Skeletal muscle satellite cell (primary cell): ENCODE data around the gene GTF3C4. TPM values are rescaled to one million over a fixed set of nuclear protein-coding genes. Genes with fewer than 3 reads are reported as not detected.

ENCODE experiments used
- H3K27me3 ChIP-seq: 2 replicates; pipeline ENCODE4 v1.7.0; 2013; ENCODE audit warnings: low read length; ENCODE audit not compliant: control insufficient read depth, insufficient read depth
- H3K36me3 ChIP-seq: 2 replicates; pipeline ENCODE4 v1.7.0; 2013; ENCODE audit warnings: mild to moderate bottlenecking, control low read depth, low read length; ENCODE audit not compliant: insufficient read depth
- H3K4me1 ChIP-seq: 2 replicates; pipeline ENCODE4 v1.7.0; 2013; ENCODE audit warnings: low read length; ENCODE audit not compliant: control insufficient read depth, insufficient read depth
- H3K4me2 ChIP-seq: 2 replicates; pipeline ENCODE4 v1.7.0; 2013; ENCODE audit warnings: mild to moderate bottlenecking, low read length
- H3K4me3 ChIP-seq: 2 replicates; pipeline ENCODE4 v1.7.0; 2013; ENCODE audit warnings: low read length
- H3K9ac ChIP-seq: 2 replicates; pipeline ENCODE4 v1.7.0; 2013; ENCODE audit warnings: mild to moderate bottlenecking, low read depth, low read length, moderate library complexity
- H3K9me3 ChIP-seq: replicated peaks from 2 replicates; pipeline ENCODE4 v1.7.0; 2013; ENCODE audit warnings: mild to moderate bottlenecking, control low read depth, low read length
- total RNA-seq: library from RNA; depleted of rRNA; stranded (reverse); fragments of >200 nt; gene quantifications from 2 replicates; pipeline ENCODE4 v1.2.3, GENCODE V29; 2012; rRNA removed

Gene GTF3C4, protein sequence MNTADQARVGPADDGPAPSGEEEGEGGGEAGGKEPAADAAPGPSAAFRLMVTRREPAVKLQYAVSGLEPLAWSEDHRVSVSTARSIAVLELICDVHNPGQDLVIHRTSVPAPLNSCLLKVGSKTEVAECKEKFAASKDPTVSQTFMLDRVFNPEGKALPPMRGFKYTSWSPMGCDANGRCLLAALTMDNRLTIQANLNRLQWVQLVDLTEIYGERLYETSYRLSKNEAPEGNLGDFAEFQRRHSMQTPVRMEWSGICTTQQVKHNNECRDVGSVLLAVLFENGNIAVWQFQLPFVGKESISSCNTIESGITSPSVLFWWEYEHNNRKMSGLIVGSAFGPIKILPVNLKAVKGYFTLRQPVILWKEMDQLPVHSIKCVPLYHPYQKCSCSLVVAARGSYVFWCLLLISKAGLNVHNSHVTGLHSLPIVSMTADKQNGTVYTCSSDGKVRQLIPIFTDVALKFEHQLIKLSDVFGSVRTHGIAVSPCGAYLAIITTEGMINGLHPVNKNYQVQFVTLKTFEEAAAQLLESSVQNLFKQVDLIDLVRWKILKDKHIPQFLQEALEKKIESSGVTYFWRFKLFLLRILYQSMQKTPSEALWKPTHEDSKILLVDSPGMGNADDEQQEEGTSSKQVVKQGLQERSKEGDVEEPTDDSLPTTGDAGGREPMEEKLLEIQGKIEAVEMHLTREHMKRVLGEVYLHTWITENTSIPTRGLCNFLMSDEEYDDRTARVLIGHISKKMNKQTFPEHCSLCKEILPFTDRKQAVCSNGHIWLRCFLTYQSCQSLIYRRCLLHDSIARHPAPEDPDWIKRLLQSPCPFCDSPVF
- 17.2 and 19.2 TPM in 2 replicates for total RNA-seq

DNA sequence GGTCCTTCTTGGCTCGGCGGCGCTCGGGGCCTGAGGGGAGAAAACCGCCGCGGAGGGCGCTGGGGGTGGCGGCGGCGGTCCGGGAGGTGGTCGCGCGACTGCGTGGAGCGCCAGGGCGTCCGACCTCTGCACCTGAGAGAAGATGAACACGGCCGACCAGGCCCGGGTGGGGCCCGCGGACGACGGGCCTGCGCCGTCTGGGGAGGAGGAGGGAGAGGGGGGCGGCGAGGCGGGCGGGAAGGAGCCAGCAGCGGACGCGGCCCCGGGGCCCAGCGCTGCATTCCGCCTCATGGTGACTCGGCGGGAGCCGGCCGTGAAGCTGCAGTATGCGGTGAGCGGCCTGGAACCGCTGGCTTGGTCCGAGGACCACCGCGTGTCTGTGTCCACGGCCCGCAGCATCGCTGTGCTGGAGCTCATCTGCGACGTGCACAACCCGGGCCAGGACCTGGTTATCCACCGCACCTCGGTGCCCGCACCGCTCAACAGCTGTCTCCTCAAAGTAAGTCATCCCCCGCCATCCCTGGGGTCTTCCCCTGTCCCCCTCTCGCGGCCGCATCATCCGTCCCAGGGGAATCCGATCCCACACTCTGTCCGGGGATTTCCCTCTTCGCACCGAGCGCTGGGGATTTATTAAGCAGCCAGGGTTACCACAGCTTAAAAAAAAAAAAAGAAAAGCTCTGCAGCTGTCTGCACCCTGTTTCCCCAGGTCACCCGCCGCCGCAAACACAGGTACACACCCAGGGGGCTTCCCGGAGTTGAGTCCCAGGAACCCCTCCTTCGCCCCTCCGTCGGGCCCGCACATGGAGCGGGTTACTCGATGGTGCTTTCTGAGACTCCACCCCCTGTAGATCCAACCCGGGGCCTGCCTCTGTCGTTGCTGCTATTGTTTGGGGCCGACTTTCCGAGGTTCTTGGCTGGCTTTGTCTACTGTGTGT is at the start of gene GTF3C4:
GTF3C4 (plus strand) TSS at position 8 of the 935 bp plus-strand sequence; CDS start at position 143, 135 bp downstream.
- Histone ChIP-seq H3K27me3 (no peaks in the 10 kb centered on the region), H3K9me3 (no peaks in the 10 kb centered on the region), H3K9ac (peak within 1 kb of the TSS; percentile 100), H3K4me2 (peak within 1 kb of the TSS; percentile 99), H3K4me3 (peak within 1 kb of the TSS; percentile 99), H3K4me1 (peaks cover 18% of the 10 kb centered on the region), H3K36me3 (peaks cover under 1% of the 10 kb centered on the region)

DNA sequence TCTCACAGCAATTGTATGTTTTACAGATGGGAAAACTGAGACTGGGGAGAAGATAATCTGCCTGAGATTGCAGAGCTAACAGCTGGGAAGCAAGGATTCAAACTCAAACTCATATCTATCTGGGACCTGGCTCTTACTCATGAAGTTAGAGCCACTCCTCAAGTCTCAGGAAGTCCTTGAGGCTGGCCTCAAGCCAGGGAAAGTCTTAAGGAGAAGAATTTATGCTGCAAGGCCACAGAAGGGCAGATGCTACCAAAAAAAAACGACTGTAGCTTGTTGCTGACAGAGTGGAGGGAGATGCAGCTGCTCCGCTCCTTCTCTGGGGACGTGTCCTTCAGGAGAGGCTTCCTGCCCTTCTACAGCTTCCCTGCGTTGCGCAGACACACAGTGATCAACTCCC is 48.1 kb upstream of the GTF3C4 start:
- Histone ChIP-seq H3K4me1 (no peaks in the 10 kb centered on the region), H3K4me3 (no peak overlapping the region), H3K36me3 (peaks cover 38% of the 10 kb centered on the region), H3K9me3 (no peaks in the 10 kb centered on the region), H3K4me2 (no peak overlapping the region), H3K9ac (no peak overlapping the region), H3K27me3 (no peaks in the 10 kb centered on the region)

DNA sequence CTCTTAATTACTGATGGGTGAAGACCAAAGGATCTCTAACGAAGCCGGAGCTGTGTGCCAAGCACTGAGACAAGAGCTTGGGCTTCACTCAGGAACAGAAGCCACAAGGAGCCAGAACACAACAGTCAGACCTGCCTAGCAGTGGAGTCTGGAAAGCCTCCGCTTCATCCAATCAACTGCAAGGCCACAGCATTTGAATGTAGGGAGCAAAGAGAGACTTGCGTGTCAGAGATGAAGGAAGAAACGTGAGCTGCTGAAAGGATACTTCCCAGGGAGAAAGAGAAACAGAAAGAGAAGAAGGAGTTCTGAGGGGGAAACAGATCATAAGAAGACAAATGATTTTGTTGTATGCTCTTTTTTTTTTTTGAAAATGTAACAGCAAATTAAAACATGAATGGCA is 44.0 kb upstream of the GTF3C4 start:
- H3K4me3 ChIP-seq, result no peak overlapping the region
- H3K27me3 ChIP-seq, result no peaks in the 10 kb centered on the region
- H3K4me2 ChIP-seq, result no peak overlapping the region
- no peak overlapping the region for H3K9ac ChIP-seq
- H3K4me1 ChIP-seq, result peaks cover 7% of the 10 kb centered on the region
- H3K36me3 ChIP-seq, result peaks cover 44% of the 10 kb centered on the region
- H3K9me3 ChIP-seq, result no peaks in the 10 kb centered on the region

DNA sequence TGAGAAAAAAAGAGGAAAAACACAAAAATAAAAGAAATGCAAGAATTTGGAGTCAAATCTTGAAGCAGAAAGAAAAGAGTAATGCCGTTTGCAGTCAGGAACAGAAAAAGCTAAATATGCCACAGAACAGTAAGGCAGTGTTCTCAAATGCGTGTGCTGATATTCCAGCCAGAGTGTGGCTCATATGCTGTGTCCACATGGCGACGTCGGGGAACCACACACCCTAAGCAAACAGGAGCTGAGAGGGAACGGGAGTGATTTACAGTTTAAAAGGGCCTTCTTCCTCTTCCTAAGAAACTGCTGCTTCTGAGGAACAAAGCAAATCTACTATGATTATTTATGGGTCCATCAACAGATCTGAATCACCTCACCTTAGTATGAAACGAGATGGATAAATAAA is 43.2 kb upstream of the GTF3C4 start:
- Histone ChIP-seq H3K27me3 (no peaks in the 10 kb centered on the region), H3K36me3 (peaks cover 40% of the 10 kb centered on the region), H3K9me3 (no peaks in the 10 kb centered on the region), H3K4me1 (peaks cover 14% of the 10 kb centered on the region), H3K4me2 (no peak overlapping the region), H3K9ac (no peak overlapping the region), H3K4me3 (no peak overlapping the region)

DNA sequence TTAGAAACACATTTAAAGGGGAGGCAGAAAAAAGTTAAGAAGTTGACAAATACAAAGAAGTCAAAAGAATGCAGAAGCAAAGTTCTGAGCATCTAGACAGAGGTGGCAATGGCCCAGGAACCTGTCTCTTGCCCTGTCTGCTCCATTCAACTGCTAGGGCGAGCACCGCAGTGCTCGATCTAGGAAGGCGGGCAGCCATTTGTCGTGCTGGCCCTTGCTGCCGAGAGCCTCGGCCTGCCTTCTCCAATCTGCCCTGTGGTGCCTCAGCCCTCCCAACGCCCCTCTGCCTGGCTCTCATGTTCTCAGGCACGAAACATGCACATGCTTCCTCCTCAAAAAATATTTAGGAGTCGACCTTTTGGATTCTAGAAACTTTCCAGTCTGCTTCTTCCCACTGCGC is 42.7 kb upstream of the GTF3C4 start:
- Histone ChIP-seq H3K9ac (no peak overlapping the region), H3K4me1 (peaks cover 14% of the 10 kb centered on the region), H3K27me3 (no peaks in the 10 kb centered on the region), H3K9me3 (no peaks in the 10 kb centered on the region), H3K4me3 (no peak overlapping the region), H3K4me2 (no peak overlapping the region), H3K36me3 (peaks cover 40% of the 10 kb centered on the region)

DNA sequence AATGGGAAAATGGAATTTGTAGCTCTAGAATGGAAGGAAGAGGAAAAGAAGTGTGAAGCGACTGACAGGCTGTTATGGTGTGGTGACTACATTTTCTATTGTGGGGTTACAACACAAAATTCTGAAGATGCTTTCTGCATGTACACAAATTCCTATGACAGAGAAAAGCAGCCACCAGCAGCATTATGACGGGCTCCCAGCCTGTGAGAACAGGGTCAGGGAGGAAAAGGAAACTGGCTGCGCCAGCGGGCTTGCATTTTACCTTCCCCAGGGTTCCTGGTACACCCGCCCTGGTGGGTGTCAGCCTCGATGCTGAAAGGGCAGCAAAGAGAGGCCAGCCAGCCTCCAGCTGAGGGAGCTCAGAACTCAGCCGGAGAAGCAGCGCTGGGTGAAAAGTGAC is 41.5 kb upstream of the GTF3C4 start:
- Histone ChIP-seq H3K9ac (no peak overlapping the region), H3K4me3 (no peak overlapping the region), H3K9me3 (no peaks in the 10 kb centered on the region), H3K4me2 (no peak overlapping the region), H3K36me3 (peaks cover 38% of the 10 kb centered on the region), H3K27me3 (no peaks in the 10 kb centered on the region), H3K4me1 (peaks cover 14% of the 10 kb centered on the region)

DNA sequence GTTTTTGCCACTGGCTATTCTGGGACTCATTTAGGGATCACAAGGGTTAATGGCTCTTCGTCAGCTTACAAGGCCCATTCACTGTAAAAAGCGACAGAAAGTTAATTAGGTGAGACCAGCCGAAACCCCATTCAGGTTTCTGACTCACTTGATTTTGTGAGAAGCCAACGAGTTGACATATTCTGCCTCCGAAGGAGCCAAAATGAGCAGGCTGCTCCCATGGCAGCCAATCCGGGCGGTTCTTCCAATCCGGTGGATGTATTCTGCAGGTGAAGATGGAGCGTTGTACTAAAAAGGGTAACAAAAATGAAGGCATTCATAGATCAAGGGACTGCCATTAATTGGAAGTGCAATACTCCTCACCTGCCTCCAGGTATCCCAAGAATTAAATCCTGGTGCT is 40.1 kb upstream of the GTF3C4 start:
- Histone ChIP-seq H3K27me3 (no peaks in the 10 kb centered on the region), H3K9ac (no peak overlapping the region), H3K4me3 (no peak overlapping the region), H3K4me2 (no peak overlapping the region), H3K9me3 (no peaks in the 10 kb centered on the region), H3K36me3 (peaks cover 36% of the 10 kb centered on the region), H3K4me1 (peaks cover 14% of the 10 kb centered on the region)

DNA sequence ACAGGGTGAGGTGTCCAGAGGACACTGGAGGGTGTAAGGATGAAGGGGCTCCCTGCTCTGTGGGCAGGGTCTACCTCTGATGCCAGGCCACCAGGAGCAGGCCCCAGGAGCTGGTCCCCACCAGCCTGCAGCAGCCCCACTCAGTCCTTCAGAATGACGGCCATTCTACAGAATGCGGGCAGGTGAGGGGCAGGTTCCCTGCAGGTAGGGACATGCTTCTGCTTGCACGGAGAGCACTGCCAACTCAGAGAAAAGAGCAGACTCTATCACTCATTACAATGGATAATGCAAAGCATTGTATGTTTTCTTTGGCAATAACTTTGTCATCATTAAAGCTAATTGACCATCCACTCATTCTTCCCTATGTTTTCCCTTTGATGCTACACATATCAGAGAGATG is 39.5 kb upstream of the GTF3C4 start:
- Histone ChIP-seq H3K9ac (no peak overlapping the region), H3K36me3 (peaks cover 31% of the 10 kb centered on the region), H3K27me3 (no peaks in the 10 kb centered on the region), H3K4me2 (no peak overlapping the region), H3K4me3 (no peak overlapping the region), H3K9me3 (no peaks in the 10 kb centered on the region), H3K4me1 (peaks cover 14% of the 10 kb centered on the region)

DNA sequence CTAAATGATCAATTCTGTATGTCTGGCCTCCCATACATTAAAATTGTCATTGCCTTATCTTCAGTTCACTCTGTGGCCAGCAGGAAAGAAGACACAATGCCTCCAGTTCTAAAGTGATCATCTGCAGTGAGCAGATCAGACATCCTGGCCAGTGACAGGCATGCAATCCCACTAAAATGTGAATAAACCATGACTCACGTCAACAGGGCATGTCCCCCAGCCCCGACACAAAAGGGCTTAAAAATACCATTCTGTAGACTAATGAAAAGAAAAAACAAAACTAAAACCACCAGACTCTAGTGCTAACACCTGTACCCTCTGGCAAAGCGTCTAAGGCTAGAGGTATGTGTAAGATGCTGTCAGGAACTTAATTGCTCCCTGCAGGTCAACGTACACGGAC is 39.0 kb upstream of the GTF3C4 start:
- Histone ChIP-seq H3K4me1 (peaks cover 14% of the 10 kb centered on the region), H3K4me3 (no peak overlapping the region), H3K4me2 (peak overlapping the region; percentile 11), H3K9me3 (no peaks in the 10 kb centered on the region), H3K27me3 (no peaks in the 10 kb centered on the region), H3K9ac (no peak overlapping the region), H3K36me3 (peaks cover 31% of the 10 kb centered on the region)

DNA sequence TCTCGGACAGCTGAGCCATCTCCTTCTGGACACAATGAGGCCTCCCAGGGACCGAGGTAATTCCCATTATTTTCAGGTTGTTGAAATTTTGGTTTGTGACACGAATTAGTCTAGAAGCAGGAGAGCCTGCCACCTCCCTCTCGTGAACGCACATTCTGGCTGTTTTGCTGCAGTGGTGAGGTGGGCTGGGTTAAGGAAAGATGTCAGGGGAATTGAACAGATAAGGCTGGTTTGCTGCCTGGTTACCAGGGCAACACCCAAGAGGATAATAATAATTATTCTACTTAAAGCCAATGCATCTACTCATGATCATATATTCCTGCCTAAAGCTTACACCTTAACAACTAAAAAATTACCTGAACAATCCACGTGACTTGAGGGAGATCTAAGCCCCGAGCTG is 38.6 kb upstream of the GTF3C4 start:
- peak overlapping the region; percentile 11 for H3K4me2 ChIP-seq
- H3K27me3 ChIP-seq, result no peaks in the 10 kb centered on the region
- peaks cover 14% of the 10 kb centered on the region for H3K4me1 ChIP-seq
- no peaks in the 10 kb centered on the region for H3K9me3 ChIP-seq
- H3K9ac ChIP-seq, result no peak overlapping the region
- H3K36me3 ChIP-seq, result peaks cover 34% of the 10 kb centered on the region
- no peak overlapping the region for H3K4me3 ChIP-seq
